Muscle layer of duodenum (tissue), 2 donors: Measurements from ENCODE around the gene F13A1.

ENCODE experiments used
- H3K27ac ChIP-seq: one replicate; pipeline ENCODE4 v1.7.0; 2013; ENCODE audit warnings: mild to moderate bottlenecking, low read length
- H3K27me3 ChIP-seq: one replicate; pipeline ENCODE4 v1.7.0; 2013; ENCODE audit warnings: low read depth, mild to moderate bottlenecking, control low read depth, low read length
- H3K36me3 ChIP-seq, 2 donors: one replicate each; pipeline ENCODE4 v1.7.0; 2013; ENCODE audit warnings: low read length in 2 of 2, control low read depth in 1 of 2, mild to moderate bottlenecking in 1 of 2; ENCODE audit not compliant: insufficient read depth in 2 of 2, control insufficient read depth in 1 of 2
- H3K4me1 ChIP-seq, 2 donors: one replicate each; pipeline ENCODE4 v1.7.0; 2013; ENCODE audit warnings: low read length in 2 of 2, mild to moderate bottlenecking in 2 of 2, control low read depth in 1 of 2, moderate library complexity in 1 of 2; ENCODE audit not compliant: insufficient read depth in 2 of 2, control insufficient read depth in 1 of 2
- H3K4me3 ChIP-seq, 2 donors: one replicate each; pipeline ENCODE4 v1.7.0; 2013; ENCODE audit warnings: low read length in 2 of 2, low read depth in 1 of 2, mild to moderate bottlenecking in 1 of 2
- H3K9me3 ChIP-seq, 2 donors: one replicate each; pipeline ENCODE4 v1.7.0; 2013; ENCODE audit warnings: low read length in 2 of 2, control low read depth in 1 of 2, mild to moderate bottlenecking in 1 of 2; ENCODE audit not compliant: control insufficient read depth in 1 of 2
- donor health status: healthy.

F13A1 gene

DNA sequence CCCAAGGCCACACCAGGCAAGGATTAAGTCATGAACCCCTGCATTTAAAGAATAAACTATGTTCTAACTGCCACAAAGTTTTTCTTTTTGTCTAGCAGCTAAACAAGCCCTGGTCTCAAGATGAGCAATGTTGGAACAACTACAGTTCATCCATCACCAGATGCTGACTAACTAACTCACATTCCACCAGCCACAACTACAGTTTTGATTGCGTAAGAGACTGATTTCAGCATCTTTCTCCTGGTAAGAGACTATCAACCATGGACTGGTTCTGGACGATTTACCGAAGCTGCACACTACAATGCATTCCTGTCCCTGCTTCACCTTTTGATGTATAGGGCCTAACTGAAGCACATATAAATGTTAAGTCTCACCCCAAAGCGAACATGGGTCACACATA is 43.0 kb downstream of the F13A1 start:
- Histone ChIP-seq H3K9me3 (no peaks in the 10 kb centered on the region), H3K4me1 (no peaks in the 10 kb centered on the region), H3K27ac (no peak overlapping the region), H3K4me3 (no peak overlapping the region), H3K36me3 (no peaks in the 10 kb centered on the region), H3K27me3 (no peaks in the 10 kb centered on the region)

DNA sequence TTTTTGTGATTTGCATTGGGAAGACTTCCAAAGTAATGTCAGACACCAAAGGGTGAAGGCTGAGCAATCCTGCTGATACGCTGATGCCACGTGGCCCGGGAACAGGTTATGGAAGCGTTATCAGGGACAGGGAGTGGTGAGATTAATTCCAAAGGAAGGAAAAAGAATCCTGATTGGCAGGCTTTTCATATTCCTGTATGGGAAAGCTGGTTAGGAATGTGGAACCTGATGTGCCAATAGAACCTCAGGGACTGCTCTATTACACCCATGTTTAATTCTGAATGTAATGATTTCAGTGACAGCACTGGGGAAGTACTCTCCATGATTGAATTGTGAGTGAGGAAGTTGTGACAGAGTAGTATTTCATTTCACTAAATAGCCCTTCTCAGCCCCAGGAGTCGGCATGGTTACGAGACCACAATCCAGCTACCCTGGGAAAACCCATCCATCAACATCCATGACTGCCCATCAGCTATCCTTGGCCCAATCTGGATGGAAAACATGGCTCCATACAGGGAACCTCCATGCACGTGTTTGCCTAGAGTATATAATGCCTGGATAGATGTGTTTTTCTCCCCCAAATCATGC is 49.4 kb downstream of the F13A1 start:
- no peaks in the 10 kb centered on the region for H3K36me3 ChIP-seq
- H3K27ac ChIP-seq = no peak overlapping the region
- H3K4me1 ChIP-seq = no peaks in the 10 kb centered on the region
- H3K9me3 ChIP-seq = no peaks in the 10 kb centered on the region
- no peaks in the 10 kb centered on the region for H3K27me3 ChIP-seq
- H3K4me3 ChIP-seq = no peak overlapping the region

DNA sequence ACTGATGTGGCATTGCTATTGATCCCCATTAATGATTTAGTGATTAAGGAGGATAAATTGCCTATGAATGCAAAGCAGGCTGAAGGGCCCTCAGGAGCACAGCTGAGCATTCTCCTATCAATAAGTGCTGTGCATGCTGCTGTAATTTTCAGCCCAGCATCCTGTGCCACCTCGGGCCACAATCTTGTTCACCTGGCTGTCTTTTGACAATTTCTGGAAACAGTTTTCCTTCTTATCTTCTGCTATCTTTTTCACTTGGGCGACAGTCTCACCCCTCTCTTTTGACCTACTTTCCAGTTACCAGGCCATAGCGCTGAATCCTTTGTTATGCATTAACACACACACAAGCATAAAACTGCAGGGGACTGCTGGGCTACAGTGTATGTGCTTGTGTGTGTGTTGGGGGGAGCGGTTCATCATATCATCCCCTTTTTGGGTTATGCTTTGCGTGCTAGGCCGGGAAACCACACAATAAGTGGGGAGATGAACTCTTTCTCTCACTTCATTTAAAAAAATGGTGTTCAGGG is 60.2 kb downstream of the F13A1 start:
- no peaks in the 10 kb centered on the region for H3K9me3 ChIP-seq
- H3K4me3 ChIP-seq = no peak overlapping the region
- H3K27ac ChIP-seq = no peak overlapping the region
- no peaks in the 10 kb centered on the region for H3K27me3 ChIP-seq
- no peaks in the 10 kb centered on the region for H3K36me3 ChIP-seq
- H3K4me1 ChIP-seq = no peaks in the 10 kb centered on the region

DNA sequence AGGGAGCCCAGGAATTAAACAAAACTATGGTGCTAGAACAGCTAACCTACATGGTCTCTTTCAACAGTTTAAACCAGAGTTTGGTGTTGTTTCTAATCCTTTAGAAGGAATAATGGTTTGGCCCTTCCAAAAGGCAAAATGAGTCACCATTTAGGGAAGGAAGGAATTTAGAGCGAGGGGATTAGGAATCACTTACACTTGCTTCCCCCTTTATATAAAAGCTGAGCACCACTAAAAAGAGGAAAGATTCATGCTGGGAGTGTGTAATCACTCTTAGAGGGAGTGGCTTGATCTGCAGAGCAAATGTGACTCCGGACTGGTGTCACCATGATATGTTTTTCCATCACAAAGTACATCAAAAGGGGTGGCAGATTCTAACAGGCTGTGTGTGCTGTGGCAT is 63.6 kb downstream of the F13A1 start:
- Histone ChIP-seq H3K27me3 (no peaks in the 10 kb centered on the region), H3K36me3 (no peaks in the 10 kb centered on the region), H3K27ac (no peak overlapping the region), H3K4me1 (no peaks in the 10 kb centered on the region), H3K9me3 (no peaks in the 10 kb centered on the region), H3K4me3 (no peak overlapping the region)

DNA sequence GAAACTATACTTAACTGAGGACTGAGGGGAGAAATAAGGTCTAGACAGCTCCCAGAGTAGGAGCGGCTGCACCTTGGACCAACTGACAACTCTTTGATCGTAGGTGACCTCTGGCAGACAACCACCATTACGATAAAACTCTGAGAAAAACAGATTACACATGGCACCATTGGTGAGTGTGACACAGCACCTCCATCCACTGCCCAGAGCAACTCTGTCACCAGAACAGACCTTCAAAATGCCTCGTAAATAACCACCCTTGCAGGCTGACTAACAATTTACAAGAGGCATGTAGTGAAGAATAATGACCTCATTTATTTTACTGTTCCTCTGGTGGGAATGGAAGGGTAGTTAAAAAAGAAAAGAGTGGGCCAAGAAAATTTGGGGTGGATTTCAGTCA is 64.2 kb downstream of the F13A1 start:
- H3K27me3 ChIP-seq = no peaks in the 10 kb centered on the region
- H3K9me3 ChIP-seq = no peaks in the 10 kb centered on the region
- no peak overlapping the region for H3K27ac ChIP-seq
- H3K4me3 ChIP-seq = no peak overlapping the region
- no peaks in the 10 kb centered on the region for H3K36me3 ChIP-seq
- no peaks in the 10 kb centered on the region for H3K4me1 ChIP-seq

DNA sequence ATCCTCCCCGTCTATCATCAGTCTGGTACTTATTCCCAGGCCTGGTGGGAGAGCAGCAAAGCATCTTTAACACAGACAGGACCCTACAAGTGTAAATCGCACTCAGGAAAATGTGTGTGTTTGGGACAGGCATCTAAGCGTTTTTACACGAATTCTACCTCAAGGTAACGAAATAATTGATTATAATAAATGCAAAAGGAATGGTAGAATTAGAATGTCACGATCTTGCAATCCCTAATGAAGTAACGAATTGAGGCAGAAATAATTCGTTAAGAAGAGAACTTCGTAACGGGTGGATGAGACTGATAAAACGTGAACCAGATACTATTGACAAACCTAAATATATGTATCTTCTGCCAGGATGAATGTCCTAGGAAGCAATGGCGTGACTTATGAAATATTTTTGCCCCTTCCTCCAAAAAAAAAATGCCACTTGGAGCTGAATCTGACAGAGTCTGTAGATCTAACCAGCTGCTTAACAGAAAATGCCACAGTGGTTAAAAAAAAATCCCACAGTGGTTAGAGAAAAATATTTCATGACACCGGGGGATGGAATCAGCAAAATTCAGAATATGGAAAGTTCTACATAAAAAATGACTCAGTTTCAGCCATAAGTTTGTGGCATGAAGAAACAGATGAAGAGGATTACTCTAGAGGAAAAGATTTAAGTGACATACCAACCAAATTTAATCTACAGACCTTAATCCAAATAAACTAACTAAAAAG is 68.7 kb downstream of the F13A1 start:
- Histone ChIP-seq H3K9me3 (no peaks in the 10 kb centered on the region), H3K27me3 (no peaks in the 10 kb centered on the region), H3K4me1 (no peaks in the 10 kb centered on the region), H3K4me3 (no peak overlapping the region), H3K36me3 (no peaks in the 10 kb centered on the region), H3K27ac (no peak overlapping the region)

DNA sequence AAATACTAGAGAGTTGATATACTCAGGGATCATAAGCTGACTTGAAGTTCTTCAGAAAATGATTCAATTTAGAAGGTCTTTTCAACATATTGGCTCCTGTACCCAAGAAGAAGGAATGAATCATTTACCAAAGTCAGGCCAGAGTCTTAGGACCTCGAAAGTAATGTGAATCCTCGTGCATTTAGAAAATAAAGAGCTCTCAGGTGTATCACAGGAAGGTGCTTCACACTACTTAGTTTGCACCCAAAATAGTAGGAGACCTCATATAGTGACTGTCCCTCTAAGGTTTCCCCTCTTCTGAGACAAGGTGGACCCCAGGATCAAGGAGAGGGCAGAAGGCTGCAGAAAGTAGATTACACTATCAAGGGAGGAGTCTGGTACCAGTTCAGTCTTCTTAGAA is 71.8 kb downstream of the F13A1 start:
- no peak overlapping the region for H3K4me3 ChIP-seq
- no peaks in the 10 kb centered on the region for H3K36me3 ChIP-seq
- no peaks in the 10 kb centered on the region for H3K4me1 ChIP-seq
- no peak overlapping the region for H3K27ac ChIP-seq
- no peaks in the 10 kb centered on the region for H3K27me3 ChIP-seq
- no peaks in the 10 kb centered on the region for H3K9me3 ChIP-seq

DNA sequence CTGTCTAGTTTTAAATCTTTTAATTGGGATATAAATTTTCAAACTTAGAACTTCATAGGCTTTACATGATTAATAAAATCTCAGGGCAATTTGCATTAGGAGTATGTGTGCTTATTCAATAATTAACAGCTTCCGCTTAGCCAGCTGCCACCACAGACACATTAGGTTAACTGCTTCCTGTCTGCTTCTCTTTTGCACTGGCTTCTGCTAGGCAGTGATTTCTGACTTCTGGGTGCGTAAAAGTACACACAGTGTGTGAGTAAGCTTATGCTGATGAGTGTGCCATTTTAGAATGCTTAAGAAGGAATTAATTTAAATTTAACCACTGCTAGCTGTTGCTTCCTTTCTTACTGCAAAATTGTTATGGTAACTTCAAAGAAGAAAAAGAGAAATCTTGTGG is 73.9 kb downstream of the F13A1 start:
- Histone ChIP-seq H3K36me3 (no peaks in the 10 kb centered on the region), H3K27ac (no peak overlapping the region)

DNA sequence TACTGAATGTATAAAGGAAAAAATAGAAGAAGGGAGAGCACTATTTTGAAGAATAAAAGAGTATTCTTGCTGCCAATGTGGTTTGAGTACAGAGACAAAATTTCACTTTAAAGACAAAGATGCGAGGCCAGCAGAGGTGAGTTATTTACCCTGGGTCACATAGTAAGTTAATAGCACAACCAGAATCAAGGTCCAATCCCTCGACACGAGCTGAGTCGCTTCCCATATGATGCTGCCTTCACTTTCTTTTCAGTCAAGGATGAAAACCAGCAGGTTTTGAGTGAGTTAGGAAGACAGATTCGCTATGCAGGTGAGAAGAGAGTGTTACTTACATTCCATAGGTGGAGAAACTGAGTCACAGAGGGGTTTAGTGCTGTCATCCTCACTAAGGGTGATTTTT is 75.8 kb downstream of the F13A1 start:
- H3K27ac ChIP-seq = no peak overlapping the region
- H3K4me3 ChIP-seq = no peak overlapping the region
- no peaks in the 10 kb centered on the region for H3K9me3 ChIP-seq
- no peaks in the 10 kb centered on the region for H3K36me3 ChIP-seq
- no peaks in the 10 kb centered on the region for H3K27me3 ChIP-seq
- no peaks in the 10 kb centered on the region for H3K4me1 ChIP-seq

More for the DNA sequence above, 73.9 kb downstream of the F13A1 start:
- Histone ChIP-seq H3K27me3 (no peaks in the 10 kb centered on the region), H3K4me1 (no peaks in the 10 kb centered on the region), H3K9me3 (no peaks in the 10 kb centered on the region), H3K4me3 (no peak overlapping the region)

DNA sequence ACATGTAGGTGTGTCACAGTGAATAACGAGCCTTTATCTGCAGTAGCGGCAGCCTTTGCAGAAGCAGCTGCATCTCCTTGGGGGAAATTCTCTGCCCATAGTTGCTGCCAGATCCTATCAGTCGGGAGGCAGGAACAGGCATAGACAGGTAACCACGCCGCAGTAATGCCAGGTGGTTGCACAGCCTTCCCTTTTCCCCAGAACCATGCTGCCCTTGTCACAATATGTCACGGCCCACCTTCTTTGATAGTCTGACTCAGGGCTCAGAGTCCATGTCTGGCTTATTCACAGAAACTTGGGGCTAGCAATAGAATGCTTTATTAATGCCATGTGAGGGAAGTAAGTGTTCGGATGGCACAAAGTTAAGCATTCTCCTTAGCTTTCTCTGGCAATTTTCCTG is 76.6 kb downstream of the F13A1 start:
- Histone ChIP-seq H3K4me1 (no peaks in the 10 kb centered on the region), H3K36me3 (no peaks in the 10 kb centered on the region), H3K27me3 (no peaks in the 10 kb centered on the region), H3K4me3 (no peak overlapping the region), H3K9me3 (no peaks in the 10 kb centered on the region), H3K27ac (no peak overlapping the region)

DNA sequence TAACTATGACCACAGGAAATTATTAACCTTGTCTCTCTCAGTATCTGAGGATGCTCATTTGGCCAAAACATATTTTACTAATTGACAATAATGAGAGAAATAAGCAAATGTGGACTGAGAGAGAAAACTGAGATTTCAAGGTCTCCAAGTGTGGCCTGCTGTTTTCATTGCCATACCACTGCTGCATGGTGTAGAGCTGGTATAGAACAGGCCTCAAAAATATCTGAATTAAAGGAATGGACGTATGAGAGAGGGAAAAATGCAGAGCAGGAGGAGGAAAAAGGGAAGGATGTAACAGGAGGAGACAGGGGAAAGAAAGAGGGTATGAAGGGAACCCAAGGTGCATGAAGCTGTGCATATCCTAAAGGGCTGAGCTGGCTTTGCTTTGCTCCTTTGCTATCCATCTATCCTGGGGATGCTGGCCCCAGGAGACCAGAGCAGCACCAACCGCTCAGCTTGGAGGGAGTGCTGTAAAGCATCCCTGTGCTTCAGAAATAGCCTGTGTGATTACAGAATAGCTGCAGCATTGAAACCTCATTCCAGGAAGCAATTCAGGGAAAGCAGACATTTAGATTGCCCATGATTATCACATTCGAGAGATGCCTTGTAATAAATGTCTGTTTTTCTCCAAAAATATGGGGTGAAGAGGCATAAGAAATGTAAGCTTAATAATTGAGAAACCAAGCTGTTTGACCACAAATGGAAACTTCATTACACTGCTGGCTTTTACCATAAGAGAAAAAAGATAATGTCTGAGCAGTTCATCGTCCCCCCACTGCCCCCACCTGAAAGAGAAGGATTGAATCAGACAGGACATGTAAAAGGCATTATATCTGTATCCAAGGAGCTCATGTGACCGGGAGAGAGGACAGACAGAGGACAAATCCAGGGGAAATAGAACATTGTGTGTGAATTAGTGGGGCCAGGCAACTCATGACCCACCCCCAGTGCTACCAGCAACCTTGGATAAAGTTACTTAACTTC is 80.6 kb downstream of the F13A1 start:
- H3K36me3 ChIP-seq = no peaks in the 10 kb centered on the region
- H3K9me3 ChIP-seq = no peaks in the 10 kb centered on the region

More for the DNA sequence above, 80.6 kb downstream of the F13A1 start:
- H3K27me3 ChIP-seq = no peaks in the 10 kb centered on the region
- no peak overlapping the region for H3K4me3 ChIP-seq
- H3K27ac ChIP-seq = no peak overlapping the region
- no peaks in the 10 kb centered on the region for H3K4me1 ChIP-seq
